ENCODE measurements around the gene TRAF2.

TRAF2 gene

GRCh38 chr9:136931611-136932130 lies 45.4 kb downstream of the TRAF2 start:
- Histone ChIP-seq H3K4me2 (ENCODE audit: low read depth, low read length) (no peak overlapping the region), H3K27ac (ENCODE audit: low read length) (no peak overlapping the region)
- TF ChIP-seq EZH2 (optimal IDR thresholded peaks at IDR 0.05; ENCODE audit: low read depth, low read length), result no peak
- no peak for TF ChIP-seq EZH2phosphoT487 (IDR thresholded peaks at IDR 0.05; ENCODE audit: low read length)
- no peak for TF ChIP-seq CTCF (IDR thresholded peaks at IDR 0.05; ENCODE audit: low read length)

GRCh38 chr9:136934277-136934676 lies 48.0 kb downstream of the TRAF2 start:
- Histone ChIP-seq H3K4me2 (ENCODE audit: low read depth, low read length) (no peak overlapping the region), H3K79me2 (ENCODE audit: low read length) (no peaks in the 10 kb centered on the region), H3F3A (ENCODE audit: insufficient read depth, low read length) (0 out of 2 replicates have a peak, but pooled peaks cover 4% of the 10 kb centered on the region), H3K9ac (ENCODE audit: low read length) (no peak overlapping the region), H3K4me3 (ENCODE audit: low read length) (no peak overlapping the region), H3K27me3 (replicated peaks; ENCODE audit: insufficient read depth, low read length) (no peaks in the 10 kb centered on the region), H3K9me3 (replicated peaks; ENCODE audit: insufficient read depth, low read length) (no peaks in the 10 kb centered on the region), H4K20me1 (ENCODE audit: insufficient read depth, low read length) (0 out of 2 replicates have a peak, but pooled peaks cover 3% of the 10 kb centered on the region), H2AFZ (ENCODE audit: low read length) (no peak overlapping the region), H3K4me1 (ENCODE audit: low read length) (no peaks in the 10 kb centered on the region), H3K9me2 (replicated peaks; ENCODE audit: insufficient read depth, low read length) (no peaks in the 10 kb centered on the region), H3K27ac (ENCODE audit: low read length) (no peak overlapping the region), H3K36me3 (replicated peaks; ENCODE audit: insufficient read depth, low read length) (no peaks in the 10 kb centered on the region)
- no peak for TF ChIP-seq EZH2 (optimal IDR thresholded peaks at IDR 0.05; ENCODE audit: low read depth, low read length)
- no peak for TF ChIP-seq CTCF (IDR thresholded peaks at IDR 0.05; ENCODE audit: low read length)
- TF ChIP-seq EZH2phosphoT487 (IDR thresholded peaks at IDR 0.05; ENCODE audit: low read length), result no peak
- no peak for DNase-seq

More at GRCh38 chr9:136931611-136932130, 45.4 kb downstream of the TRAF2 start:
- no peaks in the 10 kb centered on the region for H3K36me3 ChIP-seq (replicated peaks; ENCODE audit: insufficient read depth, low read length)
- H3K4me1 ChIP-seq (ENCODE audit: low read length), result no peaks in the 10 kb centered on the region
- no peaks in the 10 kb centered on the region for H3K9me2 ChIP-seq (replicated peaks; ENCODE audit: insufficient read depth, low read length)
- no peak for DNase-seq
- H3K9me3 ChIP-seq (replicated peaks; ENCODE audit: insufficient read depth, low read length), result no peaks in the 10 kb centered on the region
- no peaks in the 10 kb centered on the region for H3F3A ChIP-seq (ENCODE audit: insufficient read depth, low read length)
- H3K79me2 ChIP-seq (ENCODE audit: low read length), result no peaks in the 10 kb centered on the region
- H3K4me3 ChIP-seq (ENCODE audit: low read length), result no peak overlapping the region
- H3K9ac ChIP-seq (ENCODE audit: low read length), result no peak overlapping the region
- H4K20me1 ChIP-seq (ENCODE audit: insufficient read depth, low read length), result 0 out of 2 replicates have a peak, but pooled peaks cover 3% of the 10 kb centered on the region
- H2AFZ ChIP-seq (ENCODE audit: low read length), result no peak overlapping the region
- H3K27me3 ChIP-seq (replicated peaks; ENCODE audit: insufficient read depth, low read length), result no peaks in the 10 kb centered on the region

- 0 out of 2 replicates have a peak, but pooled peaks cover 3% of the 10 kb centered on the region for H4K20me1 ChIP-seq (ENCODE audit: insufficient read depth, low read length)
- no peaks in the 10 kb centered on the region for H3K79me2 ChIP-seq (ENCODE audit: low read length)
- H3K9me2 ChIP-seq (replicated peaks; ENCODE audit: insufficient read depth, low read length), result no peaks in the 10 kb centered on the region
- 0 out of 2 replicates have a peak, but pooled peaks cover 4% of the 10 kb centered on the region for H3F3A ChIP-seq (ENCODE audit: insufficient read depth, low read length)
- H3K27ac ChIP-seq (ENCODE audit: low read length), result no peak overlapping the region
- H3K4me1 ChIP-seq (ENCODE audit: low read length), result no peaks in the 10 kb centered on the region
- no peak overlapping the region for H2AFZ ChIP-seq (ENCODE audit: low read length)
- no peak overlapping the region for H3K4me2 ChIP-seq (ENCODE audit: low read depth, low read length)
- no peaks in the 10 kb centered on the region for H3K9me3 ChIP-seq (replicated peaks; ENCODE audit: insufficient read depth, low read length)
- DNase-seq, result no peak
- H3K36me3 ChIP-seq (replicated peaks; ENCODE audit: insufficient read depth, low read length), result no peaks in the 10 kb centered on the region; the same call in 1 of the 2 replicates
- no peak overlapping the region for H3K9ac ChIP-seq (ENCODE audit: low read length)
- H3K4me3 ChIP-seq (ENCODE audit: low read length), result no peak overlapping the region
- TF ChIP-seq EZH2 (optimal IDR thresholded peaks at IDR 0.05; ENCODE audit: low read depth, low read length) (no peak), CTCF (IDR thresholded peaks at IDR 0.05; ENCODE audit: low read length) (no peak), EZH2phosphoT487 (IDR thresholded peaks at IDR 0.05; ENCODE audit: low read length) (no peak)
- no peaks in the 10 kb centered on the region for H3K27me3 ChIP-seq (replicated peaks; ENCODE audit: insufficient read depth, low read length)
Measured at GRCh38 chr9:136935651-136936050, 49.3 kb downstream of the TRAF2 start.

All from MM.1S (cell line).